Heart left ventricle (tissue), 16 donors: ENCODE measurements around the gene CFAP99. TPM values are rescaled to one million over a fixed set of nuclear protein-coding genes. Genes with fewer than 3 reads are reported as not detected.

ENCODE experiments used
- ATAC-seq, 4 donors: fragments of 200-7000 bp; cut with Tn5 transposase; one replicate each; pipeline ENCODE4 v1.9.1; 2020 to 2022; ENCODE audit warnings: moderate library complexity in 4 of 4, mild to moderate bottlenecking in 3 of 4, moderate number of reproducible peaks in 1 of 4
- DNase-seq, 5 donors: peaks; one replicate each; pipeline ENCODE4 v3.0.0-alpha.2; 2020
- H3K27ac ChIP-seq, 12 donors: fragments of 200-600 bp; sonication (generic) in 4 of 12; one replicate each; pipeline versions ENCODE4 v1.5.0 to v1.8.0; 2016 to 2022; ENCODE audit warnings: mild to moderate bottlenecking in 2 of 12
- H3K27me3 ChIP-seq, 9 donors: fragments of 200-600 bp; sonication (generic) in 2 of 9; one replicate each; pipeline versions ENCODE4 v1.5.1 to v1.8.0; 2016 to 2022; ENCODE audit warnings: mild to moderate bottlenecking in 3 of 9
- H3K36me3 ChIP-seq, 9 donors: fragments of 200-600 bp; sonication (generic) in 2 of 9; one replicate each; pipeline versions ENCODE4 v1.5.0 to v1.8.0; 2018 to 2022; ENCODE audit warnings: mild to moderate bottlenecking in 2 of 9
- H3K4me1 ChIP-seq, 12 donors: fragments of 200-600 bp; sonication (generic) in 4 of 12; one replicate each; pipeline versions ENCODE4 v1.5.0 to v1.8.0; 2016 to 2022; ENCODE audit warnings: mild to moderate bottlenecking in 3 of 12
- H3K4me3 ChIP-seq, 12 donors: fragments of 200-600 bp; sonication (generic) in 4 of 12; one replicate each; pipeline versions ENCODE4 v1.5.0 to v1.8.0; 2017 to 2022; ENCODE audit warnings: mild to moderate bottlenecking in 9 of 12, moderate library complexity in 4 of 12
- H3K9me3 ChIP-seq, 12 donors: fragments of 200-600 bp; sonication (generic) in 4 of 12; one replicate each; pipeline versions ENCODE4 v1.5.0 to v1.8.0; 2016 to 2022; ENCODE audit warnings: mild to moderate bottlenecking in 1 of 12
- CTCF ChIP-seq, 12 donors: fragments of 200-600 bp; sonication (generic) in 4 of 12; IDR thresholded peaks; one replicate each; pipeline versions ENCODE4 v1.5.0 to v1.8.0; 2018 to 2022; ENCODE audit warnings: antibody characterized with exemption in 12 of 12, mild to moderate bottlenecking in 5 of 12
- POLR2A ChIP-seq, 2 donors: fragments of 450-650 bp; IDR thresholded peaks; one replicate each; pipeline ENCODE4 v1.6.1; 2017; ENCODE audit warnings: antibody characterized with exemption in 2 of 2, mild to moderate bottlenecking in 2 of 2, moderate library complexity in 2 of 2
- WGBS, 4 donors: extraction: QIAGEN DNeasy Blood & Tissue Kit in 2 of 4; methylation state at CpG; one replicate each; pipeline versions ENCODE4 v1.1.5 to v1.1.7; 2013 to 2018; 5-methylcytosine and 5-hydroxymethylcytosine counted together
- intact Hi-C, 10 donors: fragments of 100-400 bp; cut with DNase I; formaldehyde crosslinking; loops; one replicate each; pipeline versions ENCODE4 v1.11.1 to v1.14.2; 2022
- polyA plus RNA-seq, 2 donors: library from polyadenylated mRNA; stranded (reverse); fragments of 200-250 nt; gene quantifications; one replicate each; pipeline ENCODE4 v1.2.3, GENCODE V29; 2013
- total RNA-seq, 9 donors: library from RNA; depleted of rRNA in 2 of 9; stranded (reverse); fragments of >200 nt in 2 of 9; fragmentation: NEBNext Ultra II Directional in 3 of 9; extraction: Animal tissue kit (Norgen Biotek cat#: 25700) in 3 of 9; gene quantifications; one replicate each; pipeline versions ENCODE4 v1.1.0 to v1.2.4, GENCODE V29; 2016 to 2023
- donor health status: ischemic (EF 13 %, LVEDD 7.1; RV severe dilation, severe dysfunction).
- donor health status: healthy with polysubstance abuse.
- donor health status: DM: no; HTN: yes; CAD: no.
- donor health status: DM: no; HTN: no; CAD: no.
- donor health status: ischemic (EF 25% LVEDD 6.9; RV normal size, moderate dysfunction).
- donor health status: ischemic (EF 25% LVEDD 5.7; RV mildly dilated, moderate dysfunction).
- donor health status: healthy.
- donor health status: DM: yes; HTN: yes; CAD: no.
- donor health status: ischemic (EF 35%, LVEDD 5.7; RV mildly dilated, moderate dysfunction).
- donor health status: nonischemic (EF 11% LVEDD 7.7; RV severe dilation, severe dysfunction).
- donor health status: DM: yes; HTN: yes; CAD: no.
- donor health status: PGD.
- donor health status: ischemic (EF 29% LVEDD 5.4; RV normal size, mild dysfunction).
- donor health status: nonischemic (EF 23%, LVEDD 6.1; RV moderate dilation, normal function).

The CFAP99 gene
- total and polyA plus RNA-seq, 11 donors, result not detected

DNA sequence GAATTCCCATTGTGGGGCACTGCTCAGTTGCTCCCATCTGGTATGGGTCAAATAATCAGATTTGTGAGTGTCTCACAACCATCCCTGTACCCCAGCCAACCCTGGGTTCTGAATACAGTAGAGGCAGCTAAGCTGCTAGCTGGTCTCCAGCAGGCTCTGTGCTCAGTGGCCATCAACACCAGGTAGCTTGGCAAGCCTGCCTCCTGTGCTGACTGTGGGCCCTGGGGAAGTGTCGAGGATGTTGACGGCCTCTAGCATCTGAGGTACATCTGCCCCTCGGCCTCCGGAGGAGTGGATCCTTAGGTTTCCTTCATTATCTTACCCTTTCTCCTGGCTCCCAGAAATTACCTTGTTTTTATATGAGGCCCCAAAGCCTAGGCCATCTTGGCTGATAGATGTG lies 63.4 kb downstream of the CFAP99 start:
- no peak for DNase-seq
- Histone ChIP-seq H3K4me1 (peaks cover 20 to 100% (median 84%) of the 10 kb centered on the region in 12 donors), H3K27me3 (no peaks in the 10 kb centered on the region), H3K27ac (peak overlapping the region; percentile 50 to 90 (median 78)), H3K36me3 (peaks cover 0 to 10% (median 0%) of the 10 kb centered on the region in 9 donors), H3K9me3 (no peaks in the 10 kb centered on the region), H3K4me3 (peak overlapping the region in 1 of 12 donors; percentile 1)
- intact Hi-C loops, result loop anchor here in 2 of 10 donors (2.0 to 5.0 kb wide), 2 partner anchors 13 to 55 kb away; partner anchors contain the start of genes FAM193A (in 1 of the 2) and RNF4 (in 1 of the 2)
- peak in 1 of 4 donors; percentile 5 for ATAC-seq
- WGBS, 4 donors, result 64 to 75% (median 67%) methylated on average over 4 of the region's 4 CpGs
- TF ChIP-seq CTCF (IDR thresholded peaks at IDR 0.05) (no peak), POLR2A (IDR thresholded peaks at IDR 0.05) (no peak)

DNA sequence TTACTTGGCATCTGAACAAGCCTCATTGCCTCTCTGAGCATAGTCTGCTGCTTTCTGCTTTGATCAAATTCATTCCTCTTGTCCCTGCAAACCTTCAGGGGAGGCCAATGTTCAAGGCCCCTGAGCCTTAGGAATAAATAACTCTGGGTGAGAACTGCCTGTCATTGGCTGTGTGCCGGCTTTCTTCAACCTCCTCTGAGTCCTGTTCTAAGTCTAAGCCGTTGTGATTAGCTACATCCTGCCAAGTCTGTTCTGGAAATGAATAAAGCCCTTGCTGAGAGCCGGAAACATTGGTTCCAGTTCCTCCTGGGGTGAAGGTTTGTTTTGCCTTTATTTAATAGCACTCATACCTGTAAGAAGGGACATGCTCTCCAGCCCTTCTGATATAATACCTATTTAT lies 63.9 kb downstream of the CFAP99 start:
- DNase-seq, result peak in 4 of 5 donors; percentile 47 to 92 (median 74)

DNA sequence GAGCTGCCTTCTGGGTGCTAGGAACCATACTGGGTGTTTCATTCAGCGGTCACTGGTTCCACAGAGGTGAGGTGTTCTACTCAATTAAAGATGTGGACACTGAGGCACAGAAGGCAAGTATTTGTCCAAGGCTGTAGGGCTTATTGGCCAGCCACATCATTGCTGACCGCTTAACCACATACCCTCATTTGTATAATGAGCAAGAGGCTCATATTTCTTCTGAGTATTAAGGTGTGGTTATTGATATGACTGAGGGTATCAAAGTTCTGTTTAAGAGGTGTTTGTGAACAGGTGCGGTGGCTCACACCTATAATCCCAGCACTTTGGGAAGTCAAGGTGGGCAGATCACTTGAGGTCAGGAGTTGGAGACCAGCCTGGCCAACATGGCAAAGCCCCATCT lies 64.5 kb downstream of the CFAP99 start:
- intact Hi-C loops, result loop anchor here in 2 of 10 donors (2.0 to 5.0 kb wide), 2 partner anchors 14 to 54 kb away; partner anchors contain the start of genes FAM193A (in 1 of the 2) and RNF4 (in 1 of the 2)
- no peak for ATAC-seq
- Histone ChIP-seq H3K36me3 (peaks cover 0 to 12% (median 0%) of the 10 kb centered on the region in 9 donors), H3K9me3 (no peaks in the 10 kb centered on the region), H3K4me1 (peaks cover 20 to 100% (median 78%) of the 10 kb centered on the region in 12 donors), H3K27ac (peak overlapping the region; percentile 50 to 90 (median 77)), H3K27me3 (no peaks in the 10 kb centered on the region), H3K4me3 (no peak overlapping the region)
- DNase-seq, result no peak
- 94 to 100% (median 96%) methylated on average over 3 of the region's 3 CpGs for WGBS, 4 donors
- TF ChIP-seq CTCF (IDR thresholded peaks at IDR 0.05) (no peak), POLR2A (IDR thresholded peaks at IDR 0.05) (no peak)

More for the DNA sequence above, 63.9 kb downstream of the CFAP99 start:
- peak overlapping the region; percentile 50 to 90 (median 78) for H3K27ac ChIP-seq
- peak overlapping the region in 1 of 12 donors; percentile 1 for H3K4me3 ChIP-seq
- intact Hi-C loops, result loop anchor here in 2 of 10 donors (2.0 to 5.0 kb wide), 2 partner anchors 14 to 55 kb away; partner anchors contain the start of genes FAM193A (in 1 of the 2) and RNF4 (in 1 of the 2)
- TF ChIP-seq CTCF (IDR thresholded peaks at IDR 0.05), result no peak
- peaks cover 20 to 100% (median 82%) of the 10 kb centered on the region in 12 donors for H3K4me1 ChIP-seq
- H3K27me3 ChIP-seq, result no peaks in the 10 kb centered on the region
- H3K9me3 ChIP-seq, result no peaks in the 10 kb centered on the region
- peak in 3 of 4 donors; percentile 74 to 82 (median 78) for ATAC-seq
- WGBS, 4 donors, result 0 to 6% (median 2%) methylated on average over 3 of the region's 3 CpGs
- H3K36me3 ChIP-seq, result peaks cover 0 to 12% (median 0%) of the 10 kb centered on the region in 9 donors

- no peak for DNase-seq
- ATAC-seq, result no peak
- Histone ChIP-seq H3K27me3 (no peaks in the 10 kb centered on the region), H3K27ac (peak overlapping the region in 10 of 12 donors; percentile 50 to 90 (median 74)), H3K4me3 (no peak overlapping the region), H3K36me3 (peaks cover 0 to 12% (median 0%) of the 10 kb centered on the region in 9 donors), H3K4me1 (peaks cover 20 to 95% (median 74%) of the 10 kb centered on the region in 12 donors), H3K9me3 (no peaks in the 10 kb centered on the region)
- intact Hi-C loops, result loop anchor here in 1 of 10 donors (5.0 kb wide), 1 partner anchor 53 kb away; the partner anchor contains the start of gene FAM193A
- no peak for TF ChIP-seq CTCF (IDR thresholded peaks at IDR 0.05)
- no peak for TF ChIP-seq POLR2A (IDR thresholded peaks at IDR 0.05)
- 80 to 84% (median 83%) methylated on average over 6 of the region's 6 CpGs for WGBS, 4 donors
Measured at GRCh38 chr4:2484185-2484584, 65.4 kb downstream of the CFAP99 start.
